Motor neuron (in vitro differentiated cells): ENCODE measurements around the gene SNX5. TPM values are rescaled to one million over a fixed set of nuclear protein-coding genes. Genes with fewer than 3 reads are reported as not detected.
A peak's percentile ranks its signal among the peaks of the same experiment; 100 is the strongest.

Experiments used
- ATAC-seq, 8 experiments: fragments of 200-7000 bp; cut with Tn5 transposase; replicated peaks in 6 of 8; 2 replicates each; pipeline ENCODE4 v1.8.0; 2021; ENCODE audit warnings: mild to moderate bottlenecking in 8 of 8, moderate library complexity in 8 of 8
- H3K27ac ChIP-seq, 2 donors: fragments of 250-450 bp; sonication (Bioruptor Pico); 2 replicates each; pipeline ENCODE4 v1.9.0; 2021; ENCODE audit warnings: antibody characterized with exemption in 2 of 2, mild to moderate bottlenecking in 2 of 2, moderate library complexity in 1 of 2
- H3K4me1 ChIP-seq, 2 donors: fragments of 250-450 bp; sonication (Bioruptor Pico); replicated peaks in 1 of 2; 2 replicates each; pipeline ENCODE4 v1.6.1; 2021; ENCODE audit warnings: antibody characterized with exemption in 2 of 2, mild to moderate bottlenecking in 2 of 2, moderate library complexity in 1 of 2
- H3K4me3 ChIP-seq, 5 donors: fragments of 250-450 bp; sonication (Bioruptor Pico); 2 replicates each; pipeline ENCODE4 v1.9.0; 2021; ENCODE audit warnings: antibody characterized with exemption in 5 of 5, mild to moderate bottlenecking in 5 of 5, moderate library complexity in 4 of 5
- WGBS, 10 experiments: fragments of 450-650 bp; shearing (Covaris generic); methylation state at CpG; one replicate each; pipeline ENCODE4 v1.0.0; 2022; 5-methylcytosine and 5-hydroxymethylcytosine counted together
- in situ Hi-C, 9 experiments: fragments of 400-800 bp; cut with MboI; loops; one replicate each; pipeline ENCODE4 v1.15.0; 2021; ENCODE audit warnings: low sequenced_read_pairs in 9 of 9, low pct_unique_long_range_greater_than_20kb in 2 of 9; ENCODE audit not compliant: unreplicated experiment in 9 of 9
- total RNA-seq, 8 experiments: library from RNA; unstranded; fragments of 300-600 nt; gene quantifications; 2 replicates each; pipeline versions ENCODE4 v1.2.3 to v1.2.4, GENCODE V29; 2022

SNX5 gene
- total RNA-seq, 8 experiments from 2014 or later, result 41.7 to 199 (median 73.8) TPM

DNA sequence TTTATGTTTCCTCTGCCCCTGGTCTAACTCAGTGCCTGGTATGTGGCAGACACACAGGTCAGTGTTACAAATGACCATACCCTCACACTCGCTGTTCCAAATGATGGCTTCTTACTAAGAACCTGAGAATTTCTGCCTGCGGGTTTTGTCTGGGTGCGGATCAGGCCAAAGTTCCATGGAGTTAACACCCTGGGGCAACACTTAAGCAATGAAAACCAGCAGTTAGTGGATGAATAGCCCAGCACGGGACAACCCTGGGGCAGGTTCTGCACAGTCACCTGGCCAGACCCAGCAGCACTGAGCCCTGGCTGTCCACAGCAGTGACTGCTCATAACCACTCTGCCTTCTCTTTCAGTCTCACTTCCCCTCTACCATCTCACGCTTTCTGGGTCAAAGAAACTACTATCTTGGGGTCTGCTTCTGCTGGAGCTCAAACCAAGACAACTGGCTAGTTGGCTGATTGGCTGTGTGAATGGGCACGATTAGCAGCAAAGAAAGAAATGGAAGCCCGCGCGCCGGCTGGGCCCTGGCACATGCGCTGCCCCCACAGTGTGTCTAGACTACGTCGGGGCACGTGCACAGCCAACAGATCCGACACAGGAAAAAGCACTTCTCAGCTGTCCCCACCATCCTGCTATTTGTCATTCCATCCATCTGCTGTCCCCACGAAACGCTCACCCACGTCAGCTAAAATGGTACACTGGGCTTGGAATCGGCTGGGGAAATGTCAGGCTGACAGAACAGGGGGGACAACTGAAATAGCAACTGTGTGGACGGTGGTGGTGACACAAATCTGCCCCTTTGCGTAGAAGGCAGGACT is 36.8 kb upstream of the SNX5 start:
- peaks cover 0 to 9% of the 10 kb centered on the region in 2 donors for H3K4me1 ChIP-seq
- 0 to 94% (median 87%) methylated on average over 2 to 14 of the region's 21 CpGs; no CpG with 5 or more reads in 2 of the 10 experiments for WGBS, 10 experiments
- in situ Hi-C loops, result loop anchor here in 1 of 9 experiments (25.0 kb wide), 1 partner anchor 257 kb away; no protein-coding TSS in a partner anchor
- no peak overlapping the region for H3K27ac ChIP-seq
- no peak for ATAC-seq
- H3K4me3 ChIP-seq, result no peak overlapping the region

DNA sequence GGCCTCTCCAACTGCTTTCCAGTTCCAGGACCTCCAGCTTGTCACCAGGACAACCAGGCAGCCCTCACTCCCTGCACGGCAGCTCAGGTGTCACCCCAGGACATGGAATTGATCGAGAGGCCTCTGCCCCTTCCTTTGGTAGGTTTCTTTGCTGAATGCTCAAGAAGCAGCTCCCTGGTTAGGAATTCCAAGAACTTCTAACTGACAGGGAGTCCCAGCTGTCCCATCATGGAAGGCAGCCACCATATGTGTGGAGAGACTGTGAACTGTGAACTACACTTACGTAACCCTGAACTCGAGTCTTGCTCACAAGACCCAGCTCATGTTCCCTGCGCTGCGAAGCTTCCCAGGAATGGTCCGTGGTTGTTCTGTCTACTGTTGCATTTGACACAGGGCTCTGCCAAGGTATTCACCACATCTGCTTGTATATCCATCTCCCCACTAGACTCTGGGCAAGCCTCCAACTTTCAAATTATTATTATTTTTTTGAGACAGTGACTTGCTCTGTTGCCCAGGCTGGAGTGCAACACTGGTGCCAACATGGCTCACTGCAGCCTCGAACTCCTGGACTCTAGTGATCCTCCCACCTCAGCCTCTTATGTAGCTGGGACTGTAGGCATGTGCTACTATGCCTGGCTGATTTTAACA is 35.9 kb upstream of the SNX5 start:
- ATAC-seq, result no peak
- in situ Hi-C loops, result loop anchor here in 1 of 9 experiments (25.0 kb wide), 1 partner anchor 258 kb away; no protein-coding TSS in a partner anchor
- H3K4me3 ChIP-seq, result no peak overlapping the region
- peaks cover 0 to 9% of the 10 kb centered on the region in 2 donors for H3K4me1 ChIP-seq
- WGBS, 10 experiments, result 40 to 83% (median 74%) methylated on average over 1 to 8 of the region's 8 CpGs; no CpG with 5 or more reads in 5 of the 10 experiments
- no peak overlapping the region for H3K27ac ChIP-seq

DNA sequence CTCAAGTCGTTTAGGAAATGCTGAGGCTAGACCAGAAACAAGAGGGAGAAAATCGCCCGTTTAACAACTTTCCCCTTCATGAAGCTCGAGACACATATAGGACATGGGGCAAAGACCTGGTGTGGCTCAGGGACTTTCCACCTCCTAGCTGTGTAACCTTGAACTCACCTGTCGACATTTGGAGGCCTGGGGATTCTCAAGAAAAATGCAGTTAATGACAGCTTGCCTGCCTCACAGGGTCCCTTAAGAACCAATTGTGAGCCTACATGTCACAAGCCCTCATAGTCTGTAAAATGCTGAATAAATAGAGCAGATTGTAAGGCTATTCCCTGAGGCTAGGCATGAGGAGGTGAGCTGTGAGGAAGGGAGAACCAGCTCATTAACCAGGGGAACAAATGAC is 35.3 kb upstream of the SNX5 start:
- WGBS, 10 experiments, result 35 to 87% (median 63%) methylated on average over 2 to 5 of the region's 5 CpGs; no CpG with 5 or more reads in 1 of the 10 experiments
- in situ Hi-C loops, result loop anchor here in 1 of 9 experiments (25.0 kb wide), 1 partner anchor 258 kb away; no protein-coding TSS in a partner anchor

DNA sequence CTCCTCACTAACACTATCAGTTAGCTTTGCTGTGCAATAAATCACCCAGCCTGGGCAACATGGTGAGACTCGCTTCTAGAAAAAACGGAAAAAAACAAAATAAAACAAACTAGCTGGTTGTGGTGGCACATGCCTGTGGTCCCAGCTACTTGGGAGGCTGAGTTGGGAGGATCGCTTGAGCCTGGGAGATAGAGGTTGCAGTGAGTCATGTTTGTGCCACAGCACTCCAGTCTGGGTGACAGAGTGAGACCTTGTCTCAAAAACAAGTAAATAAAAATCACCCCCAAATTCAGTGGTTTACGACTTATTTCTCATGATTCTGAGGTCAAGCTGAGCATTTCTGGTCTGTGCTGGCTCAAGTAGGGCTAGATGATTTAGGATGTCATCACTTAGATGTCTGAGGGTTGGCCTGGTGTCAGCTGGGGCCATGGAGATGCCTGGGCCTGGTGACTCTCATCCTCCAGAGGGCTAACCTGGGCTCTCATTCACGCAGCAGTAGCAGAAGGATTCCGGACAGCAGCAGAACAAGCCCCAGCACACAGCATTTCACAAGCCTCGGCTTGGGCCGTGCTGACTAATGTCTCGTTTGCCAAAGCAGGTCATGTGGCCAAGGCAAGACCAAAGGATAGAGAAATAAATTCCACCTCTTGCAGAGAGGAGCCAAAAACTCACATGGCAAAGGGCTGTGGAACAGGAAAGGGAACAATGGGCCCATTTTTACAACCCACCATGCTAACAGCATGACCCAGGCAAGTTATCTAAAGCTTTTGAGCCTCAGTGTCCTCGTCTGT is 32.7 kb upstream of the SNX5 start:
- 40 to 100% (median 79%) methylated on average over 1 to 10 of the region's 10 CpGs; no CpG with 5 or more reads in 2 of the 10 experiments for WGBS, 10 experiments
- ATAC-seq, result peak in 5 of 8 experiments; percentile 16 to 93 (median 56)
- Histone ChIP-seq H3K4me1 (no peaks in the 10 kb centered on the region), H3K4me3 (no peak overlapping the region), H3K27ac (no peak overlapping the region)
- in situ Hi-C loops, result loop anchor here in 1 of 9 experiments (25.0 kb wide), 1 partner anchor 261 kb away; no protein-coding TSS in a partner anchor

More for the DNA sequence above, 35.3 kb upstream of the SNX5 start:
- ATAC-seq, result no peak
- Histone ChIP-seq H3K27ac (no peak overlapping the region), H3K4me1 (peaks cover 0 to 9% of the 10 kb centered on the region in 2 donors), H3K4me3 (no peak overlapping the region)

DNA sequence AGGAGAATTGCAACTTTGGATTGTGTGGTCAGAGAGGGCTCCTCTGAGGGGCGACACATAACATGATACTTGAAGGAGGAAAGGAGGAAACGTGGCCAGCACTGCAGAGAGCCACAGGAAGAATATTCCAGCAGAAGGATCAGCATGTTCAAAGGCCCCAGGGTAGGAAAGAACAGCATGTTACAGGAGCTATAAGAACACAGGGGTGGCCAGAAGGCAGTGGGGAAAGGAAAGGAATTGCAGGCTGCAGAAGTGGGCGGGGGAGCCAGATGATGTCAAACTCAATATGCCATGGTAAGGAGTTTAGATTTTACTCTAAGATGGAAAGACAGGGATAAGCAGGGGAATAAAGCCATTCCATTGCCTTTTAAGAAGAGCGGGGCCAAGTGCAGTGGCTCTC is 31.0 kb upstream of the SNX5 start:
- H3K4me1 ChIP-seq, result no peaks in the 10 kb centered on the region
- in situ Hi-C loops, result no loop called here
- H3K27ac ChIP-seq, result no peak overlapping the region
- 31 to 100% (median 95%) methylated on average over 1 to 4 of the region's 4 CpGs; no CpG with 5 or more reads in 1 of the 10 experiments for WGBS, 10 experiments
- H3K4me3 ChIP-seq, result no peak overlapping the region
- peak in 3 of 8 experiments; percentile 16 to 80 (median 27) for ATAC-seq

DNA sequence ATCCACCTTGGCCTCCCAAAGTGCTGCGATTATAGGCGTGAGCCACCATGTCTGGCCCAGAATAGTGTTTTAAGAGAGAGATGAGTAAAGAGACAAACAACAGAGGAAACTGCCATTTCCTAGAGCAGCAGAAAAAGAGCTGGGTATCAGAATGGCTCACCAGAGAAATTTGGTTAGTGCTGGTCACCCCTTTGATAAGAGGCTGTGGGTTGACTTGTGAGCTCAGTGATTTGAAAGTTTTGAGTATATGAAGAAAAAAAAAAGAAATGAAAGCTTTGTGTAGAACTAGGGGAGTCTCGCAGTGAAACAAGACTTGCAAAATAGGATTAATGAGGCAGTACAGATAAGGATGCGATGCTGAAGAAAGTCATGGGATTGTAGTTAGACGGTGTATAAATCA is 29.9 kb upstream of the SNX5 start:
- WGBS, 10 experiments, result 82 to 100% (median 90%) methylated on average over 2 to 5 of the region's 5 CpGs
- ATAC-seq, result no peak
- H3K4me3 ChIP-seq, result no peak overlapping the region
- no peaks in the 10 kb centered on the region for H3K4me1 ChIP-seq
- in situ Hi-C loops, result no loop called here
- H3K27ac ChIP-seq, result no peak overlapping the region

DNA sequence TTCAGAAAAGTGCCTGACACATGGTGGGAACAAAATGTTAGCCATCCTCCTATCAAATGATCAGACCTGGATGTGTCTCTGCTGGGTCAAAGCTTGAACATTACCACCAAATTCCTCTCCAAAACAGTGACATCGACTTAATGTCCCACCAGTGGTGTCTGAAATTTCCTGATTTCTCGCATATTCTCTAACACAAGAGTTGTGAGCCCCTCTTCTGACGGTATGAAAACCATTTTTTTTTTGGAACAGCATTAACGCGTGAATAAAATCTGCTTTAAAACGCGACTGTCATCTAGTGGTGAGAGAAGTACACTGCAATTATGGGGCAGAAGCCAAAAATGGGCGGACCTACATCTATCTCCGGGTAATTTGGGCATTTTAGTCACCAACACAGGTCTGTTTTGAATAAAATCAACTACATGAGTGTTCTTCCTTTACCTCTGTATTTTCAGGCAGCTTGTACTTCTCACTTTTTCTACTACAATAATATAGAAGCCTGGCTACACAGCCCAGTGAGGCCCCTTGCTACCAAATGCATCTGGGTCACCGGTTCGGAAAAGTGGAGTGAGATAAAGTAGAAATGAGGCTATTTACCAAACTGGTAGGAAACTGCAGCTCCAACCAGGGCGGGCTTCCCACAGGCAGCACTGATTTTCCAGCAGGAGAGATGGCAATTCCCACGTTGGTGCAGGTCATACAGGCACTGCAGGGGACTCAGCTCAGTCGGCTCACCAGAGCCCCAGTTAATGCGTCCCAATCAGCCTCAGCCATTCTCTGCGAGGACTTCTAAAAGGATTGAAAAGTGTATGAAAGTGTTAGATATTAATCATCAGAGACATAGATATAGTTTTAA is 27.6 kb upstream of the SNX5 start:
- Histone ChIP-seq H3K4me3 (no peak overlapping the region), H3K4me1 (no peaks in the 10 kb centered on the region), H3K27ac (no peak overlapping the region)
- ATAC-seq, result peak in 6 of 8 experiments; percentile 27 to 74 (median 56)
- 0 to 58% (median 22%) methylated on average over 2 to 15 of the region's 16 CpGs for WGBS, 10 experiments
- in situ Hi-C loops, result no loop called here

DNA sequence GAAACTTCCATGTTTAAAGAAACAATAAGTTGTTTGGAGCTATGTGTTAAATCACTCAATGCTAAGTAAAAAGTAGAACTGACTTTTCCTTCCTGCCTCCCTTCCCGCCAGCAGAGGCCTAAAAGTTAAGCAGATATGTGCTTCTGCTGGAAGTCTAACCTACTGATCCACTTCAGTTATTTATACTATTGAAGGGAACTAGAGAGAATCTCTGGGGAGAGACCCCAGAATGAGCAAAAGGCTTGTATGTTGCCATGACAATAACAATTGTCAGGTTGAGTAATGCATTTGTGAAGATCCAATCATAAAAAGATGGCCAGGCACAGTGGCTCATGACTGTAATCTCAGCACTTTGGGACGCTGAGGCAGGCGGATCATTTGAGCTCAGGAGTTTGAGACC is 25.0 kb upstream of the SNX5 start:
- WGBS, 10 experiments, result 50 to 100% (median 100%) methylated on average over 1 to 3 of the region's 3 CpGs; no CpG with 5 or more reads in 4 of the 10 experiments
- ATAC-seq, result no peak
- H3K4me3 ChIP-seq, result no peak overlapping the region
- H3K27ac ChIP-seq, result no peak overlapping the region
- H3K4me1 ChIP-seq, result no peaks in the 10 kb centered on the region
- in situ Hi-C loops, result no loop called here

DNA sequence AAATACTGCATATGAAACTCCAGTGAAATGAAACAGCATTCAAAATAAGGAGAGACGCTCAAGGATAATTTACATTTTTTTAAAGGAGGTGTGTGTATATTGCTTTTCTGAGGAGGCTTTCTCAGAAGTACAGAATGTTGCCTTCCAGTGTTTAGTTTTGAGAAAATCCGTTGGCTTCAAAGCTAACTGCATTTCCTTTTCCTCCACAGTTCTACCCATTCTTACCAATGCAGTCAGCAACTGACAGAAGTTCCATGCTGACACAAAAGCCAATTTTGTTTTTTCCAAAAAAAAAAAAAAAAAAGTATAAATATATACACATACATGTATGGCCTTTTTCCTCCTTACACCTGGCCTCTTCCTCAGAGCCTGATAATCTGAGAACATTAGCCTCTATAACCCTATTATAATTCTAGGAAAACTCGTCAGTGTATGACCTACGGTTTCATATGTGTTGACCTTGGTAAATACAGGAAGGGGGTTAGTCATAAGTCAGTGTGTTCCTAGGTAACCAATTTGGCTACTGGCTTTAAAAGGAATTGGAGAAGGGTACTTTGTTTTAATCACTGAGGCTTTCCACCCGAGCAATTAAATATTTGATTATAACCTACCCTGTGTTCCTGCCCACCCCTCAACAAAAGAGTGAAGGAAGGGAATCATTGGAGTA is 24.4 kb upstream of the SNX5 start:
- ATAC-seq, result no peak
- WGBS, 10 experiments, result 44 to 100% (median 85%) methylated on average over 1 to 5 of the region's 5 CpGs
- in situ Hi-C loops, result no loop called here

DNA sequence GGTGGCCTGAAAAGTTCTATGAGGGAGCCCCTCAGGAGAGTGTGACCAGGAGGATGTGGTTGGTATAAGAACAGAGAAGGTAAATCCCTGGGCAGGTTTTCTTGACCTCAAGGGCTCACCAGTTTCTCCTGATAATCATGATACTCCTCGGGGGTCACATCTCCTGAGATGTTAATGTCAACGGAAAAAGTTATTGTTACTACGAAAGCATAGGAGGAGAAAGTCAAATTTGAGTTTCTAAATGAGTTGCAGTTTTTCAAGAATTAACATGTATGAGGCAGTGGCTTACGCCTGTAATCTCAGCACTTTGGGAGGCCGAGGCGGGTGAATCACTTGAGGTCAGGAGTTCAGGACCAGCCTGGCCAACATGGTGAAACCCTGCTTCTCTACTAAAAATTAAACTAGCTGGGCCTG is 23.6 kb upstream of the SNX5 start:
- H3K27ac ChIP-seq, result no peak overlapping the region
- no peak overlapping the region for H3K4me3 ChIP-seq
- in situ Hi-C loops, result no loop called here
- WGBS, 10 experiments, result 80 to 100% (median 92%) methylated on average over 1 to 5 of the region's 6 CpGs; no CpG with 5 or more reads in 1 of the 10 experiments
- no peak for ATAC-seq
- no peaks in the 10 kb centered on the region for H3K4me1 ChIP-seq

More for the DNA sequence above, 24.4 kb upstream of the SNX5 start:
- H3K4me1 ChIP-seq, result no peaks in the 10 kb centered on the region
- no peak overlapping the region for H3K4me3 ChIP-seq
- no peak overlapping the region for H3K27ac ChIP-seq

DNA sequence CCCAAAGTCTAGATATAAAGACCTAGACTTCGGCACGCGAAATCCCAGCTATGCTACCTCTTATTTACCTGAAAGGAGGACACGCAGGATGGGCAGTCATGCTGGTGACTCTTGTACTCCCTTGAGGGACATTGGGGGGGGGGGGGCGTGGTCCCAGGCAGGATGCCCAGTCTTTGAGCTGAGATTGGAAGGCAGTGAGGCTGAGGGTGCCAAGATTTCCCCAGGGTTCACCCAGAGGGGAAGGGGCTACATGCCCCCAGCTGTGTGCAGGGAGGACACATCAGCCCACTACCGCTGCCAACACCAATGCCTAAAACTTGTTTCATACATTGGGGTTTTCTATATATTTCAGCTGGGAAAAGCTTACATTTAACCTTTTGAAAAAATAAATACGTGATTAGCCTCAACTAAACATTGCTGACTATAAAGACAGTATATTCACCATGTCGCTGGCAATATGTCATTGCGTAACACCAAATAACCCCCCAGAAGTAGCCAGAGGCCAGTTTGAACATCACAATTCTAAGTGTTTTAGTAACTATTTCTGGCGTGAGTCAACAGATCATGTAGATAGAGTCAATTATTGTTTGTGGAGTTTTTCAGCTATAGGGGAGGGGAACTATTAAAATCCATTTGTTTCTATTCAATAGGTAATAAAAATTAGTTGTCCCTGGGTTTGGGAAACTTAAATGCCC is 21.8 kb upstream of the SNX5 start:
- Histone ChIP-seq H3K27ac (no peak overlapping the region), H3K4me3 (no peak overlapping the region), H3K4me1 (no peaks in the 10 kb centered on the region)
- WGBS, 10 experiments, result 83 to 100% (median 94%) methylated on average over 2 to 8 of the region's 10 CpGs; no CpG with 5 or more reads in 1 of the 10 experiments
- in situ Hi-C loops, result no loop called here
- ATAC-seq, result no peak
